OCI-LY7 (cell line): ENCODE results near the gene PALLD.

Experiments used
- CTCF ChIP-seq: fragments of 200-600 bp; sonication (generic); conservative IDR thresholded peaks from 2 replicates; pipeline ENCODE4 v1.5.1; 2014; ENCODE audit warnings: mild to moderate bottlenecking, antibody characterized with exemption, low read length, moderate library complexity, mixed read lengths
- EZH2phosphoT487 ChIP-seq: fragments of 200-600 bp; sonication (generic); IDR thresholded peaks from 2 replicates; pipeline ENCODE4 v1.6.1; 2018; ENCODE audit warnings: low read depth, borderline replicate concordance, mild to moderate bottlenecking, mixed run types, antibody characterized with exemption, low read length, moderate library complexity, mixed read lengths

- TF ChIP-seq CTCF (no peak), EZH2phosphoT487 (no peak)
Observed at GRCh38 chr4:168695288-168695687, 198.4 kb downstream of the PALLD start.
